Ecto neural progenitor cell (in vitro differentiated cells): ENCODE measurements around the gene GPR157.

Experiments
- DNase-seq: peaks from one replicate; pipeline ENCODE4 v3.0.0-alpha.2; 2018; ENCODE audit warnings: low spot score

Gene GPR157

GRCh38 chr1:9086796-9087195 lies 42.1 kb downstream of the GPR157 start:
- no peak for DNase-seq

- DNase-seq: no peak
Observed at GRCh38 chr1:9086045-9086444, 42.9 kb downstream of the GPR157 start.

GRCh38 chr1:9085306-9085940 lies 43.5 kb downstream of the GPR157 start:
- DNase-seq: no peak

DNA sequence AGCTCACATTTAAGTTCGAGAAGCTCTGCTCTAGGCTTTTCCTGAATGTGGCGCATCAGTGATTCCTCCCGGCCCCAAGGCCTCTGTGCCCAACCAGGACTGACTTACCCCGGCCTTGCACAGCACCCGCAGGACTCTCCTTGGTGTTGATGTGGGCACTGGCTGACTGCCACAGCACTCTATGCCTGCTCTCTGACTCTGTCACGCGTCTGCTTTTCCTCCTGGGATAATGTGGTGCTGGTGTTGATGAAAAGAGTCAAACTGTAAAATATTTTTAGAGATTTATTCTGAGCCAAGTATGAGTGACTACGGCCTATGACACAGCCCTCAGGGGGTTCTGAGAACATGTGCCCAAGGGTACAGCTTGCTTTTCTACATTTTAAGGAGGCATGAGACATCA lies 44.0 kb downstream of the GPR157 start:
- DNase-seq: no peak

DNA sequence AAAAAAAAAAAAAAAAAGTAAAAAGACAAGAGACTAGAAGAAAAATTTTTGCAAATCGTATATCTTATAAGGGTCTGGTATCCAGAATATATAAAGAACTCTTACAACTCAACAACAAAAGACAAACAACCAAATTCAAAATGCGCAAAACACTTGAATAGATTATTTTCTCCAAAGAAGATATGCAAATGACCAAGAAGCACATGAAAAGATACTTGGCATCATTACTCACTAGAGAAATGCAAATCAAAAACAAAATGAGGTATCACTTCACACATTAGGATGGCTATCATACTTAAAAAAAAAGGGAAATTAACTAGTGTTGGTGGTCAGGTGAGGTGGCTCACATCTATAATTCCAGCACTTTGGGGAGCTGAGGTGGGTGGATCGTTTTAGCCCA lies 47.4 kb downstream of the GPR157 start:
- no peak for DNase-seq

- no peak for DNase-seq
Observed at GRCh38 chr1:9080705-9081291, 48.1 kb downstream of the GPR157 start.

DNA sequence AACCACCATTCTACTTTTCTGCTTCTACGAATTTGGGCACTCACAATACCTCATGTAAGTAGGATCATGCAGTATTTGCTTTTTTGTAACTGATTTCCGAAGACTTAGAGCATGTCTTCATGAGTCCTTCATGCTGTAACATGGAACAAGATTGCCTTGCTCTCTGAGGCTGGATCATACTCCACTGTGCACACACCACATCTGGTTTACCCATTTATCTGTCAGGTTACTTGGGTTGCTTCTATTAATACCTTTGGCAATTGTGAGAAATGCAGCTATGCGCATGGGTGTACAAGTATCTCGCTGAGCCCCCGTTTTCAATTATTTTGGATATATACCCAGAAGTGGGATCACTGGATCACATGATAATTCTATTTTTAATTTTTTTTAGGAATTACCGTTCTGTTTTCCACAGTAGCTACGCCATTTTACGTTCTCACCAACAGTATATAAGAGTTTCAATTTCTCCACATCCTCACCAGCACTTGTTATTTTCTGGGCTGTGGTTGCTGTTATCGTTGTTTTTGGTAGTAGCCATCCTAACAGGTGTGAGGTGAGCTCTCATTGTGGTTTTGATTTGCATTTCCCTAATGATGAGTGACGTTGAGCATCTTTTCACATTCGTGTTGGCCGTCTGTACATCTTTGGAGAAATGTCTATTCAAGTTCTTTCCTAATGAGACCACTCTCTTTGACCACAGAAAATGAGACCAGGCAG lies 48.8 kb downstream of the GPR157 start:
- DNase-seq: no peak

- DNase-seq: no peak
Observed at GRCh38 chr1:9078752-9079500, 50.0 kb downstream of the GPR157 start.

DNA sequence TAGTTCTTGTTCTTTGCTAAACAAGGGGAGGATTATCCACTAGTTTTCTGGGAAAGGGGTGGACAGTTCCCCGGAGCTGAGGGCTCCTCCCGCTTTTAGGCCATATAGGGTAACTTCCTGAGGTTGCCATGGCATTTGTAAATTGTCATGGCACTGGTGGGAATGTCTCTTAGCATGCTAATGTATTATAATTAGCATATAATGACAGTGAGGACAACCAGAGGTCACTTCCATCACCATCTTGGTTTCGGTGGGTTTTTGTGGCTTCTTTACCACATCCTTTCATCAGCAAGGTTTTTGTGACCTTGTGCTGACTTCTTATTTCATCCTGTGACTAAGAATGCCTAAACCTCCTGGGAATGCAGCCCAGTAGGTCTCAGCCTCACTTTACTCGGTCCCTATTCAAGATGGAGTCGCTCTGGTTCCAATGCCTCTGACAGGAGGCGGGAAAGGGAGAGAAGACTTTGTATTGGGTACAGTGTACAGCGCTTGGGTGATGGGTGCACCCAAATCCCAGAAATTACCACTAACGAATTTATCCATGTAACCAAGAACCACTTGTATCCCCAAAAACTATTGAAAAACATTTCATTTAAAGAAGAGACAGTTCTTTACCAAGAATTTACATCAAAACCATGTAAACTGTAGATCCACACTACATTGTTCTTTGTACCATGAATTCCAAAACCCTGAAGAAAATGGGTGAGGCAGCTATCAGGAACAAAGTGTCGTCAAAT lies 50.7 kb downstream of the GPR157 start:
- no peak for DNase-seq

DNA sequence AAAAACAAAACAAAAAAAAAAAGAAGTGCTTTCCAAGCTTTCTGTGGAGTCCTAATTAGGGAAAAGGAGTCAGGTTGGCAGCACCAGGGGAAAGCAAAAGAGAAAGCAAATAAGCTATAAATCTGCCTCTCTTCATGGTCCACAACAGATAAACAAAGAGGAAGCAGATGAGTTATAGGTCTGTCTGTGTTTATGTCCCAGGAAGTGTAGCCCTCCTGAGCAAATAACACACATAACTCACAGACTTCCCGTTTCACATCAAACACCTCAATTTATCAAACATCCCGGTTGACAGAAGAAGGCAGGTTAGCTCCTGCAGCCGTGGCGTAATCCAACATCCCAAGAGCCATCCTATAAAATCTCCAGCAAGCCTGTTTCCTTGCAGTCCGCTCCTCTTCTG lies 53.9 kb downstream of the GPR157 start:
- no peak for DNase-seq

- DNase-seq: no peak
Observed at GRCh38 chr1:9073143-9073542, 55.8 kb downstream of the GPR157 start.

GRCh38 chr1:9071554-9072235 lies 57.2 kb downstream of the GPR157 start:
- DNase-seq: no peak

GRCh38 chr1:9070486-9070885 lies 58.4 kb downstream of the GPR157 start:
- DNase-seq: no peak

- DNase-seq: no peak
Observed at GRCh38 chr1:9069326-9070100, 59.4 kb downstream of the GPR157 start, which contains the start of gene SLC2A5. SLC2A5 (minus strand) TSS chr1:9069635; CDS start chr1:9069536, 99 bp downstream.

DNA sequence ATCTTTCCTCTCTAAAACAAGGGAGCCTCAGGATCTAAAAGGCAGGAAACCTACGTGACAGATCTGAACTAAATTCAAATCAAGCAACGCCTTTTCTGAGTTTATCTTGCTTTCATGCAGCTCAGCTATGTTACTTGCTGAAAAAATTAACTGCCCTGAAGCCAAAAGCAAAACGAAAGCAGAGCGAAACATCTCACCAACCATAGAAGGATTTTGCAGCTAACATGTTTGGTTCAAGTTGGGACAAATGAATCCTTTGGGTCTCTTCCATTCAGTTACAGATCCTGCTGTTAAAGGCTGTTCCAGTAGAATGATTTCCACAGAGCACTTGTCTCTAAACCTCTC lies 59.9 kb downstream of the GPR157 start:
- no peak for DNase-seq

- no peak for DNase-seq
Observed at GRCh38 chr1:9066945-9067807, 61.7 kb downstream of the GPR157 start.

DNA sequence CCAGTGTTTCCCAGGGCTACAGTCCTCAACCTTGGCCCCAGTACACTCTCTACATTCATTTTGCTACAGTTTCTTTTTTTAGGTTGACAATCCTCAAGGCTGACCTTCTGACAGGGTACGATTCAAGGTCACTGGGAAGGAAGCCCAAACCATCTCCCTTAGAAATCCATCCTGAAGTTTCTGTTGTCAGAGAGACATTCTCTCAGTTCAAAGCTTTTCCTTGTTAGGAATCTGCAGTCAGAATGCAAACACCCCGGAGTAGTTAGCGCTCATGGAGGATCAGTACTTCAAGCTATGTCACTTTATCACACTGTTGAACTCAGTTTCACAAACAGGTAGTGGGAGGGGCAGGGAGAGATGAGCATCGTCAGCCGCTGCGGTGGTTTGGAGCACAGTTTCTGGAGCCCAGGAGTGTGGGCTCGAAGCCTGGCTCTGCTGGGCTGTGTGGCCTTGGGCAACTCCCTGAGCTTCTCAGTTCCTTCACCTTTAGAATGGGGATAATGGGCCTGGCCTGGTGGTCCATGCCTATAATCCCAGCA lies 63.6 kb downstream of the GPR157 start:
- no peak for DNase-seq

DNA sequence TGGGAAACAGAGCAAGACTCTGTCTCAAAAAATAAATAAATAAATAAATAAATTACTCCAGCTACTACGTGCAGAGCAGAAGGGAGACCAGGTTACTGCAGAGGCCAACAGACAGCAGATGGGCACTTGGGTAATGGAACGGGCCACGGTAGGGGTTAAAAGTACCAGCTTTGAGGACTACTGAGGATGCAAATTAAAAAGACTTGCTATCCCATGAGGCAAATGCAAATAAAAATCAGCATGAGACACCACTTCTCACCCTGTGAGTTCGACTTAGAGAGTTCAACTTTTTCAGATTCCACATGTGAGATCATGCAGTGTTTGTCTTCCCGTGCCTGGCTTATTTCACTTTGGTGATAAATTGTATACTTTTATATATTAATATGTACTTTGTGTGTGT lies 66.1 kb downstream of the GPR157 start:
- no peak for DNase-seq

GRCh38 chr1:9062021-9062471 lies 66.9 kb downstream of the GPR157 start:
- no peak for DNase-seq
